Measurements from ENCODE around the gene ASPSCR1. TPM values are rescaled to one million over a fixed set of nuclear protein-coding genes. Genes with fewer than 3 reads are reported as not detected.

Gene ASPSCR1
- total RNA-seq, 1 experiment from 2014 or later, result 51.0 TPM

DNA sequence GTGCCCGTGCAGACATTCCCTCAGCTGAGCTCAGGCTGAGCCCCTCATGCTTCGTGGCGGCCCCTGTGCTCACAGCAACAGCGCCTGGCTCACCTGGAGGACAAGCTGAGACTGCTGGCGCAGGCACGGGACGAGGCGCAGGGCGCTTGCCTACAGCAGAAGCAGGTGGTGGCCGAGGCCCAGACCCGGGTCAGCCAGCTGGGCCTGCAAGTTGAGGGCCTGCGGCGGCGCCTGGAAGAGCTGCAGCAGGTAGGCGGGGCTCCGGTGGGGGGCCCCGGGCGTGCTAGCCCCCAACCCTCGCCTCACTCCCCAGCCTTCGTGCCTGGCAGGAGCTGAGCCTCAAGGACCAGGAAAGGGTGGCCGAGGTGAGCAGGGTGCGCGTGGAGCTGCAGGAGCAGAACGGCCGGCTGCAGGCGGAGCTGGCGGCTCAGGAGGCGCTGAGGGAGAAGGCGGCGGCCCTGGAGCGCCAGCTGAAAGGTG is 52.6 kb downstream of the ASPSCR1 start:
- intact Hi-C loops (cut with micrococcal nuclease), result loop anchor here (1.0 to 10.0 kb wide), 5 partner anchors 124 to 385 kb away; partner anchors contain the start of genes HEXD and OGFOD3
- peaks cover 10% of the 10 kb centered on the region; the same call in 1 of the 2 replicates for H3K79me2 ChIP-seq (ENCODE audit: insufficient read depth, low read length)

More for the DNA sequence above, 52.6 kb downstream of the ASPSCR1 start:
- peak overlapping the region; percentile 62 to 71; a peak in 2 of 4 replicates for H3K4me3 ChIP-seq (replicated peaks in 1 of 2; ENCODE audit: low read depth in 1 of 2, low read length in 2 of 2)
- ATAC-seq, result 0 out of 2 replicates have a peak, but pooled peaks have one; percentile 0
- peak overlapping the region; percentile 99 for H3K4me2 ChIP-seq (ENCODE audit: low read length)
- H3K27ac ChIP-seq (ENCODE audit: low read depth, low read length), result peak overlapping the region; percentile 93
- H3K9me3 ChIP-seq (ENCODE audit: control insufficient read depth in 1 of 2, insufficient read depth in 1 of 2, low read depth in 1 of 2, low read length in 2 of 2), result no peaks in the 10 kb centered on the region
- H3K27me3 ChIP-seq (ENCODE audit: insufficient read depth, low read length), result no peaks in the 10 kb centered on the region
- peaks cover 0 to under 1% of the 10 kb centered on the region in 2 experiments; a peak in 1 of 4 replicates for H3K36me3 ChIP-seq (ENCODE audit: control insufficient read depth in 1 of 2, insufficient read depth in 2 of 2, low read length in 2 of 2)
- H4K20me1 ChIP-seq (ENCODE audit: insufficient read depth), result no peaks in the 10 kb centered on the region
- RAD21 ChIA-PET (ENCODE audit: low non-redundant PET in 1 of 2, low total read pairs in 2 of 2, uncharacterized antibody in 2 of 2, unreplicated experiment in 2 of 2), result interaction anchor here (0.5 to 0.9 kb wide), 2 partner anchors 10 to 76 kb away, joined by 3 to 4 read pairs; no protein-coding TSS in a partner anchor
- POLR2A ChIA-PET, result interaction anchor here (1.0 to 1.8 kb wide), 5 partner anchors 8 to 199 kb away, joined by 3 to 4 read pairs (median 3); partner anchors contain the start of genes DCXR and SLC16A3
- DNase-seq (ENCODE audit: low read depth, low spot score), result no peak
- TF ChIP-seq SRF (IDR thresholded peaks at IDR 0.05; ENCODE audit: low read depth) (no peak), EZH2 (IDR thresholded peaks at IDR 0.05) (no peak), SP1 (IDR thresholded peaks at IDR 0.05; ENCODE audit: low read depth) (no peak), SIN3A (IDR thresholded peaks at IDR 0.05; ENCODE audit: low read depth) (no peak), RAD21 (IDR thresholded peaks at IDR 0.05; ENCODE audit: low read depth) (no peak), ZNF274 (IDR thresholded peaks at IDR 0.05; ENCODE audit: low read depth, low read length) (no peak), FOSL1 (IDR thresholded peaks at IDR 0.05; ENCODE audit: low read depth) (no peak), TCF7L2 (IDR thresholded peaks at IDR 0.05; ENCODE audit: borderline replicate concordance, extremely low read depth, insufficient read depth, insufficient read length) (no peak)
- TF ChIP-seq, protein P1, sequence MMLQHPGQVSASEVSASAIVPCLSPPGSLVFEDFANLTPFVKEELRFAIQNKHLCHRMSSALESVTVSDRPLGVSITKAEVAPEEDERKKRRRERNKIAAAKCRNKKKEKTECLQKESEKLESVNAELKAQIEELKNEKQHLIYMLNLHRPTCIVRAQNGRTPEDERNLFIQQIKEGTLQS (IDR thresholded peaks at IDR 0.05), result no peak
- no peak overlapping the region for H2AFZ ChIP-seq (ENCODE audit: low read depth, low read length, poor library complexity, severe bottlenecking)
- peak overlapping the region; percentile 73 for H3K9ac ChIP-seq (ENCODE audit: low read length)
- H3K9me2 ChIP-seq (ENCODE audit: insufficient read depth), result no peaks in the 10 kb centered on the region
- CTCF ChIA-PET, result interaction anchor here (0.8 to 3.0 kb wide), 17 partner anchors 9 to 746 kb away, joined by 3 to 39 read pairs (median 3); partner anchors contain the start of genes CENPX, FASN, LRRC45 and PYCR1
- BruUV-seq (replicated peaks), result no TSS peak
- peaks cover 10 to 43% of the 10 kb centered on the region in 2 experiments; a peak in 3 of 4 replicates for H3K4me1 ChIP-seq (ENCODE audit: control insufficient read depth in 1 of 2, insufficient read depth in 2 of 2, low read length in 2 of 2)

All from HCT116 (cell line).